ENCODE results near the gene RUNDC3A. TPM values are rescaled to one million over a fixed set of nuclear protein-coding genes. Genes with fewer than 3 reads are reported as not detected.

The RUNDC3A gene
- polyA plus RNA-seq, 4 donors, result 1.1 to 6.8 (median 3.8) TPM

GRCh38 chr17:44267818-44268490 is 40.4 kb upstream of the RUNDC3A start, which contains the start of gene SLC4A1:
TSS of gene SLC4A1 (minus strand) at chr17:44268135. CDS start at chr17:44262866, 5,269 bp downstream.
- Histone ChIP-seq H3K9me3 (ENCODE audit: control insufficient read depth in 2 of 2, insufficient read depth in 1 of 2, low read depth in 1 of 2, low read length in 1 of 2) (no peaks in the 10 kb centered on the region), H3K36me3 (ENCODE audit: control insufficient read depth in 3 of 3, insufficient read depth in 2 of 3, low read depth in 1 of 3, low read length in 3 of 3) (no peaks in the 10 kb centered on the region), H3K27ac (ENCODE audit: low read depth in 1 of 3, low read length in 2 of 3) (no peak within 1 kb of the TSS), H3K27me3 (ENCODE audit: control insufficient read depth in 3 of 3, insufficient read depth in 3 of 3, low read length in 3 of 3) (peaks cover 0 to 15% (median 0%) of the 10 kb centered on the region in 3 donors), H3K4me3 (ENCODE audit: low read depth in 1 of 3, low read length in 3 of 3) (no peak within 1 kb of the TSS), H3K4me1 (ENCODE audit: control insufficient read depth in 3 of 3, insufficient read depth in 2 of 3, low read depth in 1 of 3, low read length in 2 of 3) (no peaks in the 10 kb centered on the region)
- FAIRE-seq (no peak), DNase-seq (no peak)
- WGBS, 3 donors, result 64 to 76% (median 70%) methylated on average over 13 to 14 of the region's 14 CpGs

GRCh38 chr17:44268709-44269534 is 39.5 kb upstream of the RUNDC3A start:
- Histone ChIP-seq H3K9me3 (ENCODE audit: control insufficient read depth in 2 of 2, insufficient read depth in 1 of 2, low read depth in 1 of 2, low read length in 1 of 2) (no peaks in the 10 kb centered on the region), H3K4me1 (ENCODE audit: control insufficient read depth in 3 of 3, insufficient read depth in 2 of 3, low read depth in 1 of 3, low read length in 2 of 3) (no peaks in the 10 kb centered on the region), H3K36me3 (ENCODE audit: control insufficient read depth in 3 of 3, insufficient read depth in 2 of 3, low read depth in 1 of 3, low read length in 3 of 3) (no peaks in the 10 kb centered on the region), H3K4me3 (ENCODE audit: low read depth in 1 of 3, low read length in 3 of 3) (no peak overlapping the region), H3K27me3 (ENCODE audit: control insufficient read depth in 3 of 3, insufficient read depth in 3 of 3, low read length in 3 of 3) (peaks cover 0 to 19% (median 0%) of the 10 kb centered on the region in 3 donors), H3K27ac (ENCODE audit: low read depth in 1 of 3, low read length in 2 of 3) (no peak overlapping the region)
- WGBS, 3 donors, result 58 to 71% (median 60%) methylated on average over 11 of the region's 11 CpGs
- DNase-seq, result no peak
- no peak for FAIRE-seq

- Histone ChIP-seq H3K9me3 (ENCODE audit: control insufficient read depth in 2 of 2, insufficient read depth in 1 of 2, low read depth in 1 of 2, low read length in 1 of 2) (no peaks in the 10 kb centered on the region), H3K36me3 (ENCODE audit: control insufficient read depth in 3 of 3, insufficient read depth in 2 of 3, low read depth in 1 of 3, low read length in 3 of 3) (no peaks in the 10 kb centered on the region), H3K4me3 (ENCODE audit: low read depth in 1 of 3, low read length in 3 of 3) (no peak overlapping the region), H3K27ac (ENCODE audit: low read depth in 1 of 3, low read length in 2 of 3) (no peak overlapping the region), H3K27me3 (ENCODE audit: control insufficient read depth in 3 of 3, insufficient read depth in 3 of 3, low read length in 3 of 3) (peaks cover 0 to 26% (median 0%) of the 10 kb centered on the region in 3 donors), H3K4me1 (ENCODE audit: control insufficient read depth in 3 of 3, insufficient read depth in 2 of 3, low read depth in 1 of 3, low read length in 2 of 3) (no peaks in the 10 kb centered on the region)
- WGBS, 3 donors, result 36 to 66% (median 51%) methylated on average over 7 of the region's 7 CpGs
- no peak for DNase-seq
- FAIRE-seq, result no peak
Observed at GRCh38 chr17:44269535-44270240, 38.7 kb upstream of the RUNDC3A start.

- FAIRE-seq (no peak), DNase-seq (no peak)
- Histone ChIP-seq H3K9me3 (ENCODE audit: control insufficient read depth in 2 of 2, insufficient read depth in 1 of 2, low read depth in 1 of 2, low read length in 1 of 2) (no peaks in the 10 kb centered on the region), H3K27ac (ENCODE audit: low read depth in 1 of 3, low read length in 2 of 3) (no peak overlapping the region), H3K4me3 (ENCODE audit: low read depth in 1 of 3, low read length in 3 of 3) (no peak overlapping the region), H3K4me1 (ENCODE audit: control insufficient read depth in 3 of 3, insufficient read depth in 2 of 3, low read depth in 1 of 3, low read length in 2 of 3) (no peaks in the 10 kb centered on the region), H3K36me3 (ENCODE audit: control insufficient read depth in 3 of 3, insufficient read depth in 2 of 3, low read depth in 1 of 3, low read length in 3 of 3) (no peaks in the 10 kb centered on the region), H3K27me3 (ENCODE audit: control insufficient read depth in 3 of 3, insufficient read depth in 3 of 3, low read length in 3 of 3) (peaks cover 0 to 28% (median 0%) of the 10 kb centered on the region in 3 donors)
- WGBS, 3 donors, result 31 to 48% (median 47%) methylated on average over 13 of the region's 13 CpGs
Observed at GRCh38 chr17:44272321-44272951, 36.0 kb upstream of the RUNDC3A start.

GRCh38 chr17:44272954-44273353 is 35.4 kb upstream of the RUNDC3A start:
- Histone ChIP-seq H3K27ac (ENCODE audit: low read depth in 1 of 3, low read length in 2 of 3) (no peak overlapping the region), H3K9me3 (ENCODE audit: control insufficient read depth in 2 of 2, insufficient read depth in 1 of 2, low read depth in 1 of 2, low read length in 1 of 2) (no peaks in the 10 kb centered on the region), H3K36me3 (ENCODE audit: control insufficient read depth in 3 of 3, insufficient read depth in 2 of 3, low read depth in 1 of 3, low read length in 3 of 3) (no peaks in the 10 kb centered on the region), H3K27me3 (ENCODE audit: control insufficient read depth in 3 of 3, insufficient read depth in 3 of 3, low read length in 3 of 3) (peaks cover 0 to 28% (median 0%) of the 10 kb centered on the region in 3 donors), H3K4me3 (ENCODE audit: low read depth in 1 of 3, low read length in 3 of 3) (no peak overlapping the region), H3K4me1 (ENCODE audit: control insufficient read depth in 3 of 3, insufficient read depth in 2 of 3, low read depth in 1 of 3, low read length in 2 of 3) (no peaks in the 10 kb centered on the region)
- 65 to 78% (median 72%) methylated on average over 6 of the region's 6 CpGs for WGBS, 3 donors
- DNase-seq (no peak), FAIRE-seq (no peak)

GRCh38 chr17:44273607-44274006 is 34.8 kb upstream of the RUNDC3A start:
- H3K4me3 ChIP-seq (ENCODE audit: low read depth in 1 of 3, low read length in 3 of 3), result no peak overlapping the region
- no peak overlapping the region for H3K27ac ChIP-seq (ENCODE audit: low read depth in 1 of 3, low read length in 2 of 3)
- no peak for FAIRE-seq
- no peaks in the 10 kb centered on the region for H3K36me3 ChIP-seq (ENCODE audit: control insufficient read depth in 3 of 3, insufficient read depth in 2 of 3, low read depth in 1 of 3, low read length in 3 of 3)
- H3K27me3 ChIP-seq (ENCODE audit: control insufficient read depth in 3 of 3, insufficient read depth in 3 of 3, low read length in 3 of 3), result peaks cover 0 to 28% (median 0%) of the 10 kb centered on the region in 3 donors
- no peak for DNase-seq
- H3K9me3 ChIP-seq (ENCODE audit: control insufficient read depth in 2 of 2, insufficient read depth in 1 of 2, low read depth in 1 of 2, low read length in 1 of 2), result no peaks in the 10 kb centered on the region
- no peaks in the 10 kb centered on the region for H3K4me1 ChIP-seq (ENCODE audit: control insufficient read depth in 3 of 3, insufficient read depth in 2 of 3, low read depth in 1 of 3, low read length in 2 of 3)
- WGBS, 3 donors, result 78 to 83% (median 81%) methylated on average over 5 of the region's 5 CpGs

- Histone ChIP-seq H3K27me3 (ENCODE audit: control insufficient read depth in 3 of 3, insufficient read depth in 3 of 3, low read length in 3 of 3) (peaks cover 0 to 16% (median 0%) of the 10 kb centered on the region in 3 donors), H3K36me3 (ENCODE audit: control insufficient read depth in 3 of 3, insufficient read depth in 2 of 3, low read depth in 1 of 3, low read length in 3 of 3) (no peaks in the 10 kb centered on the region), H3K4me3 (ENCODE audit: low read depth in 1 of 3, low read length in 3 of 3) (no peak overlapping the region), H3K9me3 (ENCODE audit: control insufficient read depth in 2 of 2, insufficient read depth in 1 of 2, low read depth in 1 of 2, low read length in 1 of 2) (no peaks in the 10 kb centered on the region), H3K4me1 (ENCODE audit: control insufficient read depth in 3 of 3, insufficient read depth in 2 of 3, low read depth in 1 of 3, low read length in 2 of 3) (peaks cover 2 to 8% (median 7%) of the 10 kb centered on the region in 3 donors), H3K27ac (ENCODE audit: low read depth in 1 of 3, low read length in 2 of 3) (no peak overlapping the region)
- FAIRE-seq (no peak), DNase-seq (peak in 1 of 2 donors; percentile 4)
- 41 to 68% (median 51%) methylated on average over 4 of the region's 4 CpGs for WGBS, 3 donors
Observed at GRCh38 chr17:44277976-44278375, 30.4 kb upstream of the RUNDC3A start.

GRCh38 chr17:44279346-44279665 is 29.1 kb upstream of the RUNDC3A start:
- Histone ChIP-seq H3K27ac (ENCODE audit: low read depth in 1 of 3, low read length in 2 of 3) (peak overlapping the region in 1 of 3 donors; percentile 75), H3K27me3 (ENCODE audit: control insufficient read depth in 3 of 3, insufficient read depth in 3 of 3, low read length in 3 of 3) (peaks cover 0 to 8% (median 0%) of the 10 kb centered on the region in 3 donors), H3K9me3 (ENCODE audit: control insufficient read depth in 2 of 2, insufficient read depth in 1 of 2, low read depth in 1 of 2, low read length in 1 of 2) (no peaks in the 10 kb centered on the region), H3K36me3 (ENCODE audit: control insufficient read depth in 3 of 3, insufficient read depth in 2 of 3, low read depth in 1 of 3, low read length in 3 of 3) (no peaks in the 10 kb centered on the region), H3K4me1 (ENCODE audit: control insufficient read depth in 3 of 3, insufficient read depth in 2 of 3, low read depth in 1 of 3, low read length in 2 of 3) (peaks cover 2 to 8% (median 7%) of the 10 kb centered on the region in 3 donors), H3K4me3 (ENCODE audit: low read depth in 1 of 3, low read length in 3 of 3) (no peak overlapping the region)
- 86 to 93% (median 88%) methylated on average over 2 of the region's 2 CpGs for WGBS, 3 donors
- no peak for DNase-seq
- FAIRE-seq, result no peak

Data from small intestine (tissue), 7 donors.